Measurements from ENCODE around the gene SH3PXD2A.

The SH3PXD2A gene

GRCh38 chr10:103547391-103547946 is 307.9 kb downstream of the SH3PXD2A start:
- Histone ChIP-seq H3K4me1 (peaks cover 7% of the 10 kb centered on the region), H3K27me3 (ENCODE audit: low read depth) (no peaks in the 10 kb centered on the region), H3K4me3 (no peak overlapping the region), H3K36me3 (replicated peaks) (no peaks in the 10 kb centered on the region), H3K9me3 (no peaks in the 10 kb centered on the region)
- DNase-seq (ENCODE audit: low spot score in 2 of 2) = no peak
- in situ Hi-C loops (cut with MboI; ENCODE audit: low sequenced_read_pairs) = no loop called here

GRCh38 chr10:103546401-103546800 is 309.0 kb downstream of the SH3PXD2A start:
- Histone ChIP-seq H3K27me3 (ENCODE audit: low read depth) (no peaks in the 10 kb centered on the region), H3K9me3 (no peaks in the 10 kb centered on the region), H3K4me1 (peaks cover 9% of the 10 kb centered on the region), H3K4me3 (no peak overlapping the region), H3K36me3 (replicated peaks) (no peaks in the 10 kb centered on the region)
- in situ Hi-C loops (cut with MboI; ENCODE audit: low sequenced_read_pairs) = no loop called here
- no peak for DNase-seq (ENCODE audit: low spot score in 2 of 2)

- peaks cover 9% of the 10 kb centered on the region for H3K4me1 ChIP-seq
- no peak for DNase-seq (ENCODE audit: low spot score in 2 of 2)
- no peaks in the 10 kb centered on the region for H3K36me3 ChIP-seq (replicated peaks)
- H3K4me3 ChIP-seq = no peak overlapping the region
- no peaks in the 10 kb centered on the region for H3K9me3 ChIP-seq
- H3K27me3 ChIP-seq (ENCODE audit: low read depth) = no peaks in the 10 kb centered on the region
- in situ Hi-C loops (cut with MboI; ENCODE audit: low sequenced_read_pairs) = no loop called here
Measured at GRCh38 chr10:103545771-103546281, 309.6 kb downstream of the SH3PXD2A start.

GRCh38 chr10:103545366-103545765 is 310.0 kb downstream of the SH3PXD2A start:
- H3K4me3 ChIP-seq = no peak overlapping the region
- peaks cover 9% of the 10 kb centered on the region for H3K4me1 ChIP-seq
- in situ Hi-C loops (cut with MboI; ENCODE audit: low sequenced_read_pairs) = no loop called here
- H3K27me3 ChIP-seq (ENCODE audit: low read depth) = no peaks in the 10 kb centered on the region
- no peak for DNase-seq (ENCODE audit: low spot score in 2 of 2)
- H3K36me3 ChIP-seq (replicated peaks) = no peaks in the 10 kb centered on the region
- no peaks in the 10 kb centered on the region for H3K9me3 ChIP-seq

GRCh38 chr10:103544657-103545310 is 310.6 kb downstream of the SH3PXD2A start:
- Histone ChIP-seq H3K9me3 (no peaks in the 10 kb centered on the region; the same call in 1 of the 2 replicates), H3K36me3 (replicated peaks) (no peaks in the 10 kb centered on the region), H3K4me3 (no peak overlapping the region), H3K4me1 (peaks cover 9% of the 10 kb centered on the region), H3K27me3 (ENCODE audit: low read depth) (no peaks in the 10 kb centered on the region)
- no peak for DNase-seq (ENCODE audit: low spot score in 2 of 2)
- in situ Hi-C loops (cut with MboI; ENCODE audit: low sequenced_read_pairs) = no loop called here

All from HAP-1 (cell line).